B cell (primary cell): ENCODE results near the gene CACNA1D. TPM values are rescaled to one million over a fixed set of nuclear protein-coding genes. Genes with fewer than 3 reads are reported as not detected.

ENCODE experiments used
- ATAC-seq: fragments of 200-7000 bp; cut with Tn5 transposase; one replicate; pipeline ENCODE4 v1.10.0; 2021; ENCODE audit warnings: low read depth, mild to moderate bottlenecking, moderate number of reproducible peaks, moderate library complexity
- CTCF ChIA-PET: fragments of 350-600 bp; sonication (Branson Sonifier 250); formaldehyde crosslinking; loops from one replicate; lab custom pipeline; 2021; ENCODE audit warnings: antibody characterized with exemption, inconsistent platforms; lab: Charles Lee
- POLR2A ChIA-PET: fragments of 350-600 bp; sonication (Branson Sonifier 250); formaldehyde crosslinking; loops from one replicate; lab custom pipeline; 2021; ENCODE audit warnings: antibody characterized with exemption; lab: Charles Lee
- DNase-seq: peaks from one replicate; pipeline ENCODE4 v3.0.0; 2013
- H2AFZ ChIP-seq: 2 replicates; pipeline ENCODE4 v1.6.1; 2012; ENCODE audit warnings: mild to moderate bottlenecking, low read depth, low read length; ENCODE audit not compliant: insufficient read depth, poor library complexity, severe bottlenecking
- H3K27ac ChIP-seq, 2 donors: 1 replicate in 1 of 2; 2 replicates in 1 of 2; pipeline ENCODE4 v1.5.1; 2012 to 2013; ENCODE audit warnings: low read length in 2 of 2, mild to moderate bottlenecking in 2 of 2, moderate library complexity in 1 of 2
- H3K27me3 ChIP-seq, 4 experiments: fragments of 200-600 bp in 1 of 4; sonication (generic) in 1 of 4; replicated peaks in 1 of 4; 1 replicate in 2 of 4; 2 replicates in 2 of 4; pipeline versions ENCODE4 v1.6.1 to v1.7.0; 2013 to 2016; ENCODE audit warnings: low read length in 3 of 4, mild to moderate bottlenecking in 2 of 4, mixed read lengths in 1 of 4, moderate library complexity in 1 of 4; ENCODE audit not compliant: insufficient read depth in 4 of 4, control insufficient read depth in 3 of 4; ENCODE audit errors: control extremely low read depth in 1 of 4
- H3K36me3 ChIP-seq, 2 experiments: replicated peaks in 1 of 2; 1 replicate in 1 of 2; 2 replicates in 1 of 2; pipeline versions ENCODE4 v1.6.1 to v1.7.1; 2013; ENCODE audit warnings: low read length in 1 of 2; ENCODE audit not compliant: insufficient read depth in 2 of 2, control insufficient read depth in 1 of 2; ENCODE audit errors: control extremely low read depth in 1 of 2, extremely low read depth in 1 of 2
- H3K4me1 ChIP-seq, 2 donors: fragments of 200-600 bp in 1 of 2; sonication (generic) in 1 of 2; 1 replicate in 1 of 2; 2 replicates in 1 of 2; pipeline versions ENCODE4 v1.5.1 to v1.6.1; 2013 to 2017; ENCODE audit warnings: low read length in 2 of 2; ENCODE audit not compliant: control insufficient read depth in 2 of 2, insufficient read depth in 2 of 2
- H3K4me2 ChIP-seq: replicated peaks from 2 replicates; pipeline ENCODE3; 2012; ENCODE audit warnings: mild to moderate bottlenecking, low read depth, low read length; ENCODE audit not compliant: poor library complexity, severe bottlenecking
- H3K4me3 ChIP-seq, 5 experiments: fragments of 200-600 bp in 1 of 5; sonication (generic) in 1 of 5; 1 replicate in 3 of 5; 2 replicates in 2 of 5; pipeline versions ENCODE4 v1.5.1 to v1.7.0; 2011 to 2016; ENCODE audit warnings: low read length in 4 of 5, mild to moderate bottlenecking in 4 of 5, low read depth in 2 of 5, control low read depth in 1 of 5, moderate library complexity in 1 of 5; ENCODE audit not compliant: insufficient read depth in 1 of 5; ENCODE audit errors: control extremely low read depth in 1 of 5, extremely low read depth in 1 of 5
- H3K79me2 ChIP-seq: fragments of 200-600 bp; sonication (generic); one replicate; pipeline ENCODE4 v1.6.0; 2016; ENCODE audit warnings: low read length; ENCODE audit not compliant: control insufficient read depth, insufficient read depth
- H3K9ac ChIP-seq: fragments of 200-600 bp; sonication (generic); 2 replicates; pipeline ENCODE4 v1.6.1; 2017; ENCODE audit warnings: mild to moderate bottlenecking, low read length, moderate library complexity
- H3K9me3 ChIP-seq, 3 donors: one replicate each; pipeline versions ENCODE4 v1.6.1 to v1.7.1; 2013; ENCODE audit warnings: low read length in 2 of 3; ENCODE audit not compliant: control insufficient read depth in 2 of 3, insufficient read depth in 1 of 3; ENCODE audit errors: control extremely low read depth in 1 of 3
- H4K20me1 ChIP-seq: 2 replicates; pipeline ENCODE4 v1.6.0; 2012; ENCODE audit warnings: mild to moderate bottlenecking, low read length; ENCODE audit not compliant: insufficient read depth, control insufficient read depth, poor library complexity, severe bottlenecking
- H3K27ac Mint-ChIP-seq: one replicate; pipeline ENCODE4 v1.8.0; 2021; ENCODE audit warnings: mixed read lengths
- H3K27me3 Mint-ChIP-seq: one replicate; pipeline ENCODE4 v1.8.0; 2021; ENCODE audit warnings: mixed read lengths
- H3K4me1 Mint-ChIP-seq: one replicate; pipeline ENCODE4 v1.8.0; 2021; ENCODE audit warnings: mixed read lengths
- H3K4me3 Mint-ChIP-seq: one replicate; pipeline ENCODE4 v1.8.0; 2021; ENCODE audit warnings: mixed read lengths
- H3K9me3 Mint-ChIP-seq: one replicate; pipeline ENCODE4 v1.8.0; 2022; ENCODE audit warnings: mixed read lengths; ENCODE audit not compliant: insufficient read depth
- EZH2 ChIP-seq: IDR thresholded peaks from 2 replicates; pipeline ENCODE4 v1.6.1; 2012; ENCODE audit warnings: borderline replicate concordance, low read depth, mild to moderate bottlenecking, moderate library complexity, low read length; ENCODE audit not compliant: insufficient read depth, poor library complexity, severe bottlenecking
- WGBS: methylation state at CpG from one replicate; pipeline ENCODE4 v1.1.5; 2013; ENCODE audit warnings: missing lambda C conversion rate; ENCODE audit not compliant: insufficient coverage; 5-methylcytosine and 5-hydroxymethylcytosine counted together
- intact Hi-C: fragments of 100-400 bp; cut with micrococcal nuclease; formaldehyde crosslinking; loops from one replicate; pipeline ENCODE4 v1.10.0; 2022
- polyA plus RNA-seq: library from polyadenylated mRNA; depleted of rRNA; stranded (reverse); fragments of >200 nt; gene quantifications from 2 replicates; pipeline ENCODE4 v1.2.3, GENCODE V29; 2012
- total RNA-seq, 2 donors: library from RNA; stranded (reverse); fragments of 120-200 nt in 1 of 2; gene quantifications; 1 replicate in 1 of 2; 2 replicates in 1 of 2; pipeline versions ENCODE4 v1.2.3 to v1.2.4, GENCODE V29; 2013 to 2022
- TF ChIP-seq, protein P1 (sequence below): fragments of 200-600 bp; IDR thresholded peaks from one replicate; pipeline ENCODE4 v1.8.0; 2022; ENCODE audit warnings: antibody characterized with exemption, mild to moderate bottlenecking

CACNA1D gene
- total and polyA plus RNA-seq, 2 donors (not counting 1 experiment from before 2014, with no cell fraction given): 0.06 to 0.07 TPM

DNA sequence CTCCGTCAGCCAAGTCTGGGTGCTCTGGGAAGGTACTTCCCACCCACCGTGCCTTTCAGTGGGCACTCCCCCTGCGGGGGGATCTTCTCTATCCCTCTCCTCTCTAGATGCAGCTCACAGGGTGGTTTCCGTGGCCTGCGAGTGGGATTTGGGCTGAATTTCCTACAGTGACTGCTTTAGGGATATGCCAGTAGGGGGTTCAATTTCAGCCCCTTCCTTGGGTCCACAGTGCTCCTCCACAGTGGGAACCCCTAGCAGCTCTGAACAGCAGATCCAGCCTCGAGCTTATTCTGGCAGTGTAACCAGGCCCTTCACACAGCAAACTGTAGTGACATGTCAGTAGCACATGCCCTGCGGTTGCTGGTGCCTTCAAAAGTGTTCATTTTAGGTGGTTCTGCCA, 196.1 kb downstream of the CACNA1D start:
- H4K20me1 ChIP-seq: no peaks in the 10 kb centered on the region
- peaks cover 0 to 4% (median 1%) of the 10 kb centered on the region in 4 experiments for H3K27me3 ChIP-seq
- Mint-ChIP-seq H3K27ac (no peak overlapping the region), H3K27me3 (peaks cover 12% of the 10 kb centered on the region), H3K9me3 (no peaks in the 10 kb centered on the region), H3K4me1 (peaks cover 4% of the 10 kb centered on the region), H3K4me3 (no peak overlapping the region)
- intact Hi-C loops: no loop called here
- H2AFZ ChIP-seq: no peak overlapping the region
- no peak overlapping the region for H3K4me3 ChIP-seq
- no peak overlapping the region for H3K27ac ChIP-seq
- WGBS: 76% methylated on average over 3 of the region's 7 CpGs
- H3K9me3 ChIP-seq: no peaks in the 10 kb centered on the region
- ChIA-PET POLR2A (no interaction called here), CTCF (interaction anchor here (1.4 kb wide), 1 partner anchor 19 kb away, joined by 4 read pairs; no protein-coding TSS in a partner anchor)
- no peak overlapping the region for H3K9ac ChIP-seq
- no peaks in the 10 kb centered on the region for H3K36me3 ChIP-seq
- ATAC-seq: no peak
- no peak overlapping the region for H3K4me2 ChIP-seq
- DNase-seq: no peak
- peaks cover 2% of the 10 kb centered on the region in 2 donors for H3K4me1 ChIP-seq
- no peaks in the 10 kb centered on the region for H3K79me2 ChIP-seq
- TF ChIP-seq EZH2: no peak
- TF ChIP-seq, protein P1, sequence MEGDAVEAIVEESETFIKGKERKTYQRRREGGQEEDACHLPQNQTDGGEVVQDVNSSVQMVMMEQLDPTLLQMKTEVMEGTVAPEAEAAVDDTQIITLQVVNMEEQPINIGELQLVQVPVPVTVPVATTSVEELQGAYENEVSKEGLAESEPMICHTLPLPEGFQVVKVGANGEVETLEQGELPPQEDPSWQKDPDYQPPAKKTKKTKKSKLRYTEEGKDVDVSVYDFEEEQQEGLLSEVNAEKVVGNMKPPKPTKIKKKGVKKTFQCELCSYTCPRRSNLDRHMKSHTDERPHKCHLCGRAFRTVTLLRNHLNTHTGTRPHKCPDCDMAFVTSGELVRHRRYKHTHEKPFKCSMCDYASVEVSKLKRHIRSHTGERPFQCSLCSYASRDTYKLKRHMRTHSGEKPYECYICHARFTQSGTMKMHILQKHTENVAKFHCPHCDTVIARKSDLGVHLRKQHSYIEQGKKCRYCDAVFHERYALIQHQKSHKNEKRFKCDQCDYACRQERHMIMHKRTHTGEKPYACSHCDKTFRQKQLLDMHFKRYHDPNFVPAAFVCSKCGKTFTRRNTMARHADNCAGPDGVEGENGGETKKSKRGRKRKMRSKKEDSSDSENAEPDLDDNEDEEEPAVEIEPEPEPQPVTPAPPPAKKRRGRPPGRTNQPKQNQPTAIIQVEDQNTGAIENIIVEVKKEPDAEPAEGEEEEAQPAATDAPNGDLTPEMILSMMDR: no peak

DNA sequence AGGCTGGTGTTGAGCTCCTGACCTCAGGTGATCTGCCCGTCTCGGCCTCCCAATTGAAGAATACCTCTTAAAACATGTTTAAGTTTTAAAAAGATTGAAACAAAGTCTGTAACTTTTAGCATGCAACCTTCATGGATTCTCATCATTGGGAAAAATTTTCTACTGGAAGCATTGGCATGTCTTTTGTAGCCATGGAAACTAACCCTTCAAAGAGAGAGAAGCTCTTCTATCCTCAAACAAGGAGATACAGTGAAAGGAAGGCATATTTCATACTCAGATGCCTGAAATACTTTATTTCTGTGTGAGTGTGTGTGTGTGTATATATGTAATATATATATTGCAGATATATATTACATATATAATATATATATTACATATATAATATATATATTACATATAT, 196.9 kb downstream of the CACNA1D start:
- H3K27me3 Mint-ChIP-seq: peaks cover 14% of the 10 kb centered on the region
- H3K9me3 ChIP-seq: no peaks in the 10 kb centered on the region
- no peak for ATAC-seq
- intact Hi-C loops: no loop called here
- peaks cover 0 to 6% (median 3%) of the 10 kb centered on the region in 4 experiments for H3K27me3 ChIP-seq
- H3K27ac Mint-ChIP-seq: no peak overlapping the region
- no peaks in the 10 kb centered on the region for H3K79me2 ChIP-seq
- DNase-seq: no peak
- H3K4me3 Mint-ChIP-seq: no peak overlapping the region
- POLR2A ChIA-PET: interaction anchor here (0.6 kb wide), 1 partner anchor 127 kb away, joined by 3 read pairs; no protein-coding TSS in a partner anchor
- no peak overlapping the region for H3K9ac ChIP-seq
- peaks cover 4% of the 10 kb centered on the region for H3K4me1 Mint-ChIP-seq
- no peak overlapping the region for H3K27ac ChIP-seq
- no peaks in the 10 kb centered on the region for H3K36me3 ChIP-seq
- no peak for TF ChIP-seq EZH2
- TF ChIP-seq, protein P1: no peak
- CTCF ChIA-PET: interaction anchor here (1.4 kb wide), 2 partner anchors 11 to 19 kb away, joined by 3 to 4 read pairs; no protein-coding TSS in a partner anchor
- peaks cover 2% of the 10 kb centered on the region in 2 donors for H3K4me1 ChIP-seq
- no peaks in the 10 kb centered on the region for H3K9me3 Mint-ChIP-seq
- no peak overlapping the region for H3K4me2 ChIP-seq
- WGBS: no CpG with 5 or more reads among the region's 2 CpGs
- H4K20me1 ChIP-seq: no peaks in the 10 kb centered on the region
- no peak overlapping the region for H2AFZ ChIP-seq
- no peak overlapping the region for H3K4me3 ChIP-seq
